HG03342 (cell line): ENCODE measurements around the gene NARS2.
"Not testable (repeated sequence)": the region's sequence is repeated elsewhere in the genome, so short reads cannot be mapped to it uniquely, and the experiment has no call there.

ENCODE experiments used
- ATAC-seq: cut with Tn5 transposase; IDR thresholded peaks from one replicate; pipeline ENCODE4 v1.9.1; 2021; ENCODE audit warnings: mild to moderate bottlenecking, moderate library complexity; ENCODE audit not compliant: unreplicated experiment

NARS2 gene

GRCh38 chr11:78548911-78549590 lies 25.6 kb downstream of the NARS2 start:
- ATAC-seq: no peak

- ATAC-seq: no peak
Observed at GRCh38 chr11:78547931-78548705, 26.5 kb downstream of the NARS2 start.

- ATAC-seq: no peak
Observed at GRCh38 chr11:78542007-78542406, 32.7 kb downstream of the NARS2 start.

- no peak for ATAC-seq
Observed at GRCh38 chr11:78541537-78541936, 33.1 kb downstream of the NARS2 start.

- ATAC-seq: no peak
Observed at GRCh38 chr11:78540256-78540655, 34.4 kb downstream of the NARS2 start.

- no peak for ATAC-seq
Observed at GRCh38 chr11:78539506-78539905, 35.2 kb downstream of the NARS2 start.

- ATAC-seq: no peak
Observed at GRCh38 chr11:78536933-78537332, 37.7 kb downstream of the NARS2 start.

- no peak for ATAC-seq
Observed at GRCh38 chr11:78535920-78536319, 38.7 kb downstream of the NARS2 start.

GRCh38 chr11:78535027-78535426 lies 39.6 kb downstream of the NARS2 start:
- peak; percentile 55 for ATAC-seq

- ATAC-seq: peak; percentile 71
Observed at GRCh38 chr11:78533399-78533798, 41.3 kb downstream of the NARS2 start.

GRCh38 chr11:78532991-78533390 lies 41.7 kb downstream of the NARS2 start:
- peak; percentile 37 for ATAC-seq

GRCh38 chr11:78526497-78527146 lies 48.0 kb downstream of the NARS2 start:
- no peak for ATAC-seq

- ATAC-seq: no peak
Observed at GRCh38 chr11:78525720-78526119, 48.9 kb downstream of the NARS2 start.

- no peak for ATAC-seq
Observed at GRCh38 chr11:78520230-78520629, 54.4 kb downstream of the NARS2 start.

- ATAC-seq: no peak
Observed at GRCh38 chr11:78516281-78516680, 58.4 kb downstream of the NARS2 start.

- no peak for ATAC-seq
Observed at GRCh38 chr11:78514922-78515502, 59.7 kb downstream of the NARS2 start.

GRCh38 chr11:78513085-78513484 lies 61.6 kb downstream of the NARS2 start:
- not testable (repeated sequence) for ATAC-seq

GRCh38 chr11:78510597-78510996 lies 64.1 kb downstream of the NARS2 start:
- no peak for ATAC-seq

- no peak for ATAC-seq
Observed at GRCh38 chr11:78510025-78510596, 64.6 kb downstream of the NARS2 start.

- ATAC-seq: no peak
Observed at GRCh38 chr11:78504708-78505107, 70.0 kb downstream of the NARS2 start.

GRCh38 chr11:78504181-78504580 lies 70.5 kb downstream of the NARS2 start:
- ATAC-seq: no peak
